Kidney capillary endothelial cell (primary cell): ENCODE results near the gene EPG5.
"Not testable (repeated sequence)": the region's sequence is repeated elsewhere in the genome, so short reads cannot be mapped to it uniquely, and the experiment has no call there.

Source experiments
- DNase-seq: peaks from one replicate; pipeline ENCODE4 v3.0.0-alpha.2; 2018; ENCODE audit warnings: low spot score

EPG5 gene

GRCh38 chr18:45865466-45865865 is 101.7 kb downstream of the EPG5 start:
- peak; percentile 27 for DNase-seq

- DNase-seq = no peak
Observed at GRCh38 chr18:45864081-45864480, 103.0 kb downstream of the EPG5 start.

GRCh38 chr18:45863469-45863868 is 103.7 kb downstream of the EPG5 start:
- DNase-seq = no peak

- no peak for DNase-seq
Observed at GRCh38 chr18:45861926-45862325, 105.2 kb downstream of the EPG5 start.

GRCh38 chr18:45860971-45861370 is 106.2 kb downstream of the EPG5 start:
- DNase-seq = no peak

- DNase-seq = no peak
Observed at GRCh38 chr18:45860492-45860891, 106.6 kb downstream of the EPG5 start.

GRCh38 chr18:45859334-45859733 is 107.8 kb downstream of the EPG5 start:
- no peak for DNase-seq

- DNase-seq = no peak
Observed at GRCh38 chr18:45856531-45856930, 110.6 kb downstream of the EPG5 start.

- DNase-seq = no peak
Observed at GRCh38 chr18:45854036-45854586, 113.0 kb downstream of the EPG5 start.

GRCh38 chr18:45852631-45853030 is 114.5 kb downstream of the EPG5 start:
- DNase-seq = no peak

GRCh38 chr18:45851161-45851925 is 115.8 kb downstream of the EPG5 start:
- DNase-seq = no peak

GRCh38 chr18:45850021-45850420 is 117.1 kb downstream of the EPG5 start:
- no peak for DNase-seq

GRCh38 chr18:45849529-45849928 is 117.6 kb downstream of the EPG5 start:
- no peak for DNase-seq

GRCh38 chr18:45848643-45849042 is 118.5 kb downstream of the EPG5 start:
- not testable (repeated sequence) for DNase-seq

GRCh38 chr18:45847119-45847518 is 120.0 kb downstream of the EPG5 start:
- DNase-seq = no peak

GRCh38 chr18:45845410-45845809 is 121.7 kb downstream of the EPG5 start:
- no peak for DNase-seq

- no peak for DNase-seq
Observed at GRCh38 chr18:45844938-45845337, 122.2 kb downstream of the EPG5 start.

- DNase-seq = no peak
Observed at GRCh38 chr18:45843019-45843418, 124.1 kb downstream of the EPG5 start.

- DNase-seq = no peak
Observed at GRCh38 chr18:45841765-45842442, 125.2 kb downstream of the EPG5 start.

GRCh38 chr18:45841060-45841764 is 125.9 kb downstream of the EPG5 start:
- no peak for DNase-seq

- DNase-seq = peak; percentile 70
Observed at GRCh38 chr18:45839414-45840395, 127.4 kb downstream of the EPG5 start.
